SK-N-SH treated with all-trans-retinoic acid at 6 μM for 48 hours (cell line): ENCODE data around the gene RNF10.

Source experiments
- ARNTL ChIP-seq: fragments of 450-650 bp; formaldehyde crosslinking; IDR thresholded peaks from 2 replicates; pipeline ENCODE4 v1.5.0; 2020; ENCODE audit warnings: low read depth, mild to moderate bottlenecking, moderate library complexity, borderline replicate concordance
- BACH2 ChIP-seq: fragments of 250-450 bp; sonication (Bioruptor Pico); IDR thresholded peaks from 2 replicates; pipeline ENCODE4 v1.9.0; 2021; ENCODE audit warnings: mild to moderate bottlenecking, borderline replicate concordance
- ESRRG ChIP-seq: fragments of 250-450 bp; sonication (Bioruptor Pico); IDR thresholded peaks from 2 replicates; pipeline ENCODE4 v1.6.1; 2021; ENCODE audit warnings: mild to moderate bottlenecking
- GLIS3 ChIP-seq: fragments of 250-450 bp; sonication (Bioruptor Pico); IDR thresholded peaks from 2 replicates; pipeline ENCODE4 v1.5.0; 2020; ENCODE audit warnings: mild to moderate bottlenecking, moderate library complexity
- ISL1 ChIP-seq: fragments of 250-450 bp; sonication (Bioruptor Pico); IDR thresholded peaks from 2 replicates; pipeline ENCODE4 v2.1.2; 2022; ENCODE audit warnings: mild to moderate bottlenecking, moderate library complexity
- OSR1 ChIP-seq: fragments of 250-450 bp; sonication (Bioruptor Pico); IDR thresholded peaks from 2 replicates; pipeline ENCODE4 v1.8.0; 2022; ENCODE audit warnings: moderate library complexity, mild to moderate bottlenecking, inconsistent platforms
- TOX ChIP-seq: fragments of 250-450 bp; sonication (Bioruptor Pico); IDR thresholded peaks from 2 replicates; pipeline ENCODE4 v1.8.0; 2021; ENCODE audit warnings: mild to moderate bottlenecking, moderate library complexity, borderline replicate concordance
- ZFP30 ChIP-seq: fragments of 450-650 bp; formaldehyde crosslinking; IDR thresholded peaks from 2 replicates; pipeline ENCODE4 v1.5.0; 2022; ENCODE audit warnings: mild to moderate bottlenecking, moderate library complexity
- ZNF565 ChIP-seq: fragments of 450-650 bp; formaldehyde crosslinking; conservative IDR thresholded peaks from 2 replicates; pipeline ENCODE4 v1.5.0; 2020; ENCODE audit warnings: low read depth, mild to moderate bottlenecking, moderate library complexity
- ZNF70 ChIP-seq: fragments of 450-650 bp; formaldehyde crosslinking; IDR thresholded peaks from 2 replicates; pipeline ENCODE4 v1.5.0; 2020; ENCODE audit warnings: mild to moderate bottlenecking, moderate library complexity
- ZNF8 ChIP-seq: fragments of 450-650 bp; formaldehyde crosslinking; IDR thresholded peaks from 2 replicates; pipeline ENCODE4 v1.5.0; 2020; ENCODE audit warnings: mild to moderate bottlenecking, moderate library complexity
- TF ChIP-seq, protein P1 (sequence below): fragments of 250-450 bp; sonication (Bioruptor Pico); IDR thresholded peaks from 2 replicates; pipeline ENCODE4 v1.5.0; 2020; ENCODE audit warnings: mild to moderate bottlenecking, moderate library complexity
- TF ChIP-seq, protein P2 (sequence below): fragments of 250-450 bp; sonication (Bioruptor Pico); IDR thresholded peaks from 2 replicates; pipeline ENCODE4 v1.5.1; 2020; ENCODE audit warnings: low read depth, mild to moderate bottlenecking, moderate library complexity

DNA sequence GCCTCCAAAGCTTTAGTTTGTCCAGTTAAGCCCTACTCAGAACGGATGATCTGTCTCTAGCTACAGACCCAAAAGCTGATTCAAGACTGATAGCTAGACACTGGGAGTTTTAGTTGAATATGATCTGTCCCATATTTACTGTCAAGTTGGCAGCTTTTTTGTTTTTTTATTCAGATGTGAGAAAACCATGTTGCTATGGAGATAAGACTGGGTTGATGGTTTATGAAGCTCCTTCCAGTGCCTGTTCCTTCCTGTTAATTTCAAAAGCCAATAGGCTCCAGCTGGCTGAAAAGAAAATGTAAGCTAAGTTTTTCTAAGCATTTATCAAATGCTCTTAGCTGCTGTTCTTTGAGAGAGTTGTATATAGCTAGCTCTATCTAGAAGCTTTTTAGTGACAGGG lies 33.6 kb upstream of the RNF10 start:
- TF ChIP-seq ARNTL (CRISPR knock-in tag) = no peak
- TF ChIP-seq BACH2 (CRISPR knock-in tag) = no peak
- no peak for TF ChIP-seq TOX (CRISPR knock-in tag)
- no peak for TF ChIP-seq GLIS3 (CRISPR knock-in tag)
- TF ChIP-seq ZNF8 = no peak
- TF ChIP-seq ZFP30 (CRISPR knock-in tag) = no peak
- TF ChIP-seq ZNF565 (CRISPR knock-in tag) = no peak
- TF ChIP-seq, protein P1, sequence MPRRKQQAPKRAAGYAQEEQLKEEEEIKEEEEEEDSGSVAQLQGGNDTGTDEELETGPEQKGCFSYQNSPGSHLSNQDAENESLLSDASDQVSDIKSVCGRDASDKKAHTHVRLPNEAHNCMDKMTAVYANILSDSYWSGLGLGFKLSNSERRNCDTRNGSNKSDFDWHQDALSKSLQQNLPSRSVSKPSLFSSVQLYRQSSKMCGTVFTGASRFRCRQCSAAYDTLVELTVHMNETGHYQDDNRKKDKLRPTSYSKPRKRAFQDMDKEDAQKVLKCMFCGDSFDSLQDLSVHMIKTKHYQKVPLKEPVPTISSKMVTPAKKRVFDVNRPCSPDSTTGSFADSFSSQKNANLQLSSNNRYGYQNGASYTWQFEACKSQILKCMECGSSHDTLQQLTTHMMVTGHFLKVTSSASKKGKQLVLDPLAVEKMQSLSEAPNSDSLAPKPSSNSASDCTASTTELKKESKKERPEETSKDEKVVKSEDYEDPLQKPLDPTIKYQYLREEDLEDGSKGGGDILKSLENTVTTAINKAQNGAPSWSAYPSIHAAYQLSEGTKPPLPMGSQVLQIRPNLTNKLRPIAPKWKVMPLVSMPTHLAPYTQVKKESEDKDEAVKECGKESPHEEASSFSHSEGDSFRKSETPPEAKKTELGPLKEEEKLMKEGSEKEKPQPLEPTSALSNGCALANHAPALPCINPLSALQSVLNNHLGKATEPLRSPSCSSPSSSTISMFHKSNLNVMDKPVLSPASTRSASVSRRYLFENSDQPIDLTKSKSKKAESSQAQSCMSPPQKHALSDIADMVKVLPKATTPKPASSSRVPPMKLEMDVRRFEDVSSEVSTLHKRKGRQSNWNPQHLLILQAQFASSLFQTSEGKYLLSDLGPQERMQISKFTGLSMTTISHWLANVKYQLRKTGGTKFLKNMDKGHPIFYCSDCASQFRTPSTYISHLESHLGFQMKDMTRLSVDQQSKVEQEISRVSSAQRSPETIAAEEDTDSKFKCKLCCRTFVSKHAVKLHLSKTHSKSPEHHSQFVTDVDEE (CRISPR knock-in tag) = no peak
- no peak for TF ChIP-seq ESRRG (CRISPR knock-in tag)
- no peak for TF ChIP-seq ISL1 (CRISPR knock-in tag)
- no peak for TF ChIP-seq OSR1 (CRISPR knock-in tag)
- TF ChIP-seq ZNF70 (CRISPR knock-in tag) = no peak
- TF ChIP-seq, protein P2, sequence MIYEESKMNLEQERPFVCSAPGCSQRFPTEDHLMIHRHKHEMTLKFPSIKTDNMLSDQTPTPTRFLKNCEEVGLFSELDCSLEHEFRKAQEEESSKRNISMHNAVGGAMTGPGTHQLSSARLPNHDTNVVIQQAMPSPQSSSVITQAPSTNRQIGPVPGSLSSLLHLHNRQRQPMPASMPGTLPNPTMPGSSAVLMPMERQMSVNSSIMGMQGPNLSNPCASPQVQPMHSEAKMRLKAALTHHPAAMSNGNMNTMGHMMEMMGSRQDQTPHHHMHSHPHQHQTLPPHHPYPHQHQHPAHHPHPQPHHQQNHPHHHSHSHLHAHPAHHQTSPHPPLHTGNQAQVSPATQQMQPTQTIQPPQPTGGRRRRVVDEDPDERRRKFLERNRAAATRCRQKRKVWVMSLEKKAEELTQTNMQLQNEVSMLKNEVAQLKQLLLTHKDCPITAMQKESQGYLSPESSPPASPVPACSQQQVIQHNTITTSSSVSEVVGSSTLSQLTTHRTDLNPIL = no peak
